Loucy (cell line): ENCODE results near the gene ZNF185.
A peak's percentile ranks its signal among the peaks of the same experiment; 100 is the strongest.

ENCODE experiments used
- H2AFZ ChIP-seq: fragments of 200-600 bp; sonication (generic); 2 replicates; pipeline ENCODE4 v1.6.0; 2016; ENCODE audit warnings: antibody characterized with exemption, mild to moderate bottlenecking, low read length, moderate library complexity
- H3F3A ChIP-seq: fragments of 200-600 bp; 2 replicates; pipeline ENCODE4 v1.6.0; 2016; ENCODE audit warnings: antibody characterized with exemption, low read depth, mild to moderate bottlenecking
- H3K27me3 ChIP-seq: fragments of 200-600 bp; sonication (generic); 2 replicates; pipeline ENCODE4 v1.6.1; 2014; ENCODE audit warnings: low read length, mild to moderate bottlenecking; ENCODE audit not compliant: insufficient read depth, poor library complexity, severe bottlenecking
- H3K36me3 ChIP-seq: fragments of 200-600 bp; sonication (generic); 2 replicates; pipeline ENCODE4 v1.6.1; 2016; ENCODE audit warnings: low read length; ENCODE audit not compliant: insufficient read depth
- H3K4me1 ChIP-seq: fragments of 200-600 bp; sonication (generic); 2 replicates; pipeline ENCODE4 v1.5.1; 2014; ENCODE audit warnings: low read length, mild to moderate bottlenecking; ENCODE audit not compliant: insufficient read depth, poor library complexity, severe bottlenecking
- H3K4me2 ChIP-seq: fragments of 200-600 bp; sonication (generic); 2 replicates; pipeline ENCODE4 v1.6.0; 2014; ENCODE audit warnings: antibody characterized with exemption, low read length, low read depth, mild to moderate bottlenecking; ENCODE audit not compliant: poor library complexity, severe bottlenecking
- H3K4me3 ChIP-seq: fragments of 200-600 bp; sonication (generic); 2 replicates; pipeline ENCODE4 v1.5.1; 2014; ENCODE audit warnings: low read length, mild to moderate bottlenecking, mixed read lengths; ENCODE audit not compliant: poor library complexity, severe bottlenecking
- H3K79me2 ChIP-seq: fragments of 200-600 bp; sonication (generic); 2 replicates; pipeline ENCODE4 v1.6.1; 2014; ENCODE audit warnings: low read length; ENCODE audit not compliant: insufficient read depth
- H3K9ac ChIP-seq: fragments of 200-600 bp; sonication (generic); 2 replicates; pipeline ENCODE4 v1.6.0; 2014; ENCODE audit warnings: mild to moderate bottlenecking, low read depth, low read length, moderate library complexity; ENCODE audit not compliant: poor library complexity, severe bottlenecking
- H3K9me2 ChIP-seq: fragments of 200-600 bp; sonication (generic); replicated peaks from 2 replicates; pipeline ENCODE4 v1.6.1; 2016; ENCODE audit warnings: low read depth, low read length, mixed read lengths
- H3K9me3 ChIP-seq: fragments of 200-600 bp; sonication (generic); 2 replicates; pipeline ENCODE4 v1.6.1; 2014; ENCODE audit warnings: mild to moderate bottlenecking, antibody characterized with exemption, low read length, low read depth; ENCODE audit not compliant: insufficient read depth
- H4K20me1 ChIP-seq: fragments of 200-600 bp; sonication (generic); 2 replicates; pipeline ENCODE4 v1.6.0; 2014; ENCODE audit warnings: antibody characterized with exemption, low read length, mild to moderate bottlenecking; ENCODE audit not compliant: insufficient read depth, poor library complexity, severe bottlenecking
- EZH2phosphoT487 ChIP-seq: fragments of 200-600 bp; IDR thresholded peaks from 2 replicates; pipeline ENCODE4 v1.6.1; 2018; ENCODE audit warnings: antibody characterized with exemption, mild to moderate bottlenecking, moderate library complexity, borderline replicate concordance
- TF ChIP-seq, protein P1 (sequence below): fragments of 200-600 bp; sonication (generic); conservative IDR thresholded peaks from 2 replicates; pipeline ENCODE4 v1.5.1; 2014; ENCODE audit warnings: mild to moderate bottlenecking, antibody characterized with exemption, low read length

The ZNF185 gene

GRCh38 chrX:152918707-152919106 is 20.8 kb downstream of the ZNF185 start:
- Histone ChIP-seq H3K79me2 (no peaks in the 10 kb centered on the region), H3K4me2 (no peak overlapping the region), H2AFZ (no peak overlapping the region), H3F3A (no peaks in the 10 kb centered on the region), H3K27me3 (no peaks in the 10 kb centered on the region), H3K4me1 (peaks cover 10% of the 10 kb centered on the region), H3K9ac (no peak overlapping the region), H4K20me1 (no peaks in the 10 kb centered on the region), H3K9me3 (no peaks in the 10 kb centered on the region), H3K36me3 (no peaks in the 10 kb centered on the region), H3K4me3 (no peak overlapping the region), H3K9me2 (no peaks in the 10 kb centered on the region)
- TF ChIP-seq, protein P1, sequence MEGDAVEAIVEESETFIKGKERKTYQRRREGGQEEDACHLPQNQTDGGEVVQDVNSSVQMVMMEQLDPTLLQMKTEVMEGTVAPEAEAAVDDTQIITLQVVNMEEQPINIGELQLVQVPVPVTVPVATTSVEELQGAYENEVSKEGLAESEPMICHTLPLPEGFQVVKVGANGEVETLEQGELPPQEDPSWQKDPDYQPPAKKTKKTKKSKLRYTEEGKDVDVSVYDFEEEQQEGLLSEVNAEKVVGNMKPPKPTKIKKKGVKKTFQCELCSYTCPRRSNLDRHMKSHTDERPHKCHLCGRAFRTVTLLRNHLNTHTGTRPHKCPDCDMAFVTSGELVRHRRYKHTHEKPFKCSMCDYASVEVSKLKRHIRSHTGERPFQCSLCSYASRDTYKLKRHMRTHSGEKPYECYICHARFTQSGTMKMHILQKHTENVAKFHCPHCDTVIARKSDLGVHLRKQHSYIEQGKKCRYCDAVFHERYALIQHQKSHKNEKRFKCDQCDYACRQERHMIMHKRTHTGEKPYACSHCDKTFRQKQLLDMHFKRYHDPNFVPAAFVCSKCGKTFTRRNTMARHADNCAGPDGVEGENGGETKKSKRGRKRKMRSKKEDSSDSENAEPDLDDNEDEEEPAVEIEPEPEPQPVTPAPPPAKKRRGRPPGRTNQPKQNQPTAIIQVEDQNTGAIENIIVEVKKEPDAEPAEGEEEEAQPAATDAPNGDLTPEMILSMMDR = no peak
- no peak for TF ChIP-seq EZH2phosphoT487

DNA sequence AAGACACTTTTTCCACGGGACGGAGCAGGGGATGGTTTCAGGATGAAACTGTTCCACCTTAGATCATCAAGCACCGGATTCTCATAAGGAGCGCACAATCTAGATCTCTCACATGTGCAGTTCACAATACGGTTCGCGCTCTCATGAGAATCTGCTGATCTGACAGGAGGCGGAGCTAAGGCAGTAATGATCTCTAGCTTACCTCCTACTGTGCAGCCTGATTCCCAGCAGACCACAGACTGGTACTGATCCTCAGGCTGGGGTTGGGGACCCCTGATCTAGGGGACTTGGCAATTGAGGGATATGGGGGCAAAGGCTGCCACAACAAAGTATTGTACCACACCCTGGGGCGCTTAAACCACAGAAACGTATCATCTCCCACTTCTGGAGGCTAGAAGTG is 25.7 kb downstream of the ZNF185 start:
- Histone ChIP-seq H3K4me3 (no peak overlapping the region), H3K4me1 (peaks cover 10% of the 10 kb centered on the region), H3F3A (no peaks in the 10 kb centered on the region), H2AFZ (no peak overlapping the region), H3K36me3 (no peaks in the 10 kb centered on the region), H3K9ac (no peak overlapping the region), H3K4me2 (no peak overlapping the region), H3K9me3 (no peaks in the 10 kb centered on the region), H3K27me3 (no peaks in the 10 kb centered on the region), H3K9me2 (no peaks in the 10 kb centered on the region), H4K20me1 (no peaks in the 10 kb centered on the region), H3K79me2 (no peaks in the 10 kb centered on the region)
- no peak for TF ChIP-seq EZH2phosphoT487
- TF ChIP-seq, protein P1 = no peak

- Histone ChIP-seq H3K27me3 (no peaks in the 10 kb centered on the region), H3K36me3 (no peaks in the 10 kb centered on the region), H3K9me2 (no peaks in the 10 kb centered on the region), H3K9ac (no peak overlapping the region), H3F3A (no peaks in the 10 kb centered on the region), H3K4me1 (peaks cover 10% of the 10 kb centered on the region), H3K4me3 (peak overlapping the region; percentile 15), H3K4me2 (peak overlapping the region; percentile 35), H2AFZ (peak overlapping the region; percentile 16), H4K20me1 (no peaks in the 10 kb centered on the region), H3K79me2 (no peaks in the 10 kb centered on the region), H3K9me3 (no peaks in the 10 kb centered on the region)
- TF ChIP-seq, protein P1 = no peak
- no peak for TF ChIP-seq EZH2phosphoT487
These were observed 28.0 kb downstream of the ZNF185 start for GRCh38 chrX:152925835-152926234.
